B cell (primary cell): Measurements from ENCODE around the gene RAPGEF5.

Experiments
- CTCF ChIP-seq: fragments of 200-600 bp; IDR thresholded peaks from one replicate; pipeline ENCODE4 v1.8.0; 2022; ENCODE audit warnings: antibody characterized with exemption, mild to moderate bottlenecking
- EZH2 ChIP-seq: IDR thresholded peaks from 2 replicates; pipeline ENCODE4 v1.6.1; 2012; ENCODE audit warnings: borderline replicate concordance, low read depth, mild to moderate bottlenecking, moderate library complexity, low read length; ENCODE audit not compliant: insufficient read depth, poor library complexity, severe bottlenecking

GRCh38 chr7:22385326-22385725 lies 28.4 kb upstream of the RAPGEF5 start:
- TF ChIP-seq CTCF, result no peak
- no peak for TF ChIP-seq EZH2
